ENCODE measurements around the gene APBA2. TPM values are rescaled to one million over a fixed set of nuclear protein-coding genes. Genes with fewer than 3 reads are reported as not detected.
"Not testable (repeated sequence)": the region's sequence is repeated elsewhere in the genome, so short reads cannot be mapped to it uniquely, and the experiment has no call there.

The APBA2 gene
- total RNA-seq, result 10 to 100 TPM in 1 of 4 donors, 1 to 10 TPM in 3; 7.2 to 33.8 (median 8.8) TPM

DNA sequence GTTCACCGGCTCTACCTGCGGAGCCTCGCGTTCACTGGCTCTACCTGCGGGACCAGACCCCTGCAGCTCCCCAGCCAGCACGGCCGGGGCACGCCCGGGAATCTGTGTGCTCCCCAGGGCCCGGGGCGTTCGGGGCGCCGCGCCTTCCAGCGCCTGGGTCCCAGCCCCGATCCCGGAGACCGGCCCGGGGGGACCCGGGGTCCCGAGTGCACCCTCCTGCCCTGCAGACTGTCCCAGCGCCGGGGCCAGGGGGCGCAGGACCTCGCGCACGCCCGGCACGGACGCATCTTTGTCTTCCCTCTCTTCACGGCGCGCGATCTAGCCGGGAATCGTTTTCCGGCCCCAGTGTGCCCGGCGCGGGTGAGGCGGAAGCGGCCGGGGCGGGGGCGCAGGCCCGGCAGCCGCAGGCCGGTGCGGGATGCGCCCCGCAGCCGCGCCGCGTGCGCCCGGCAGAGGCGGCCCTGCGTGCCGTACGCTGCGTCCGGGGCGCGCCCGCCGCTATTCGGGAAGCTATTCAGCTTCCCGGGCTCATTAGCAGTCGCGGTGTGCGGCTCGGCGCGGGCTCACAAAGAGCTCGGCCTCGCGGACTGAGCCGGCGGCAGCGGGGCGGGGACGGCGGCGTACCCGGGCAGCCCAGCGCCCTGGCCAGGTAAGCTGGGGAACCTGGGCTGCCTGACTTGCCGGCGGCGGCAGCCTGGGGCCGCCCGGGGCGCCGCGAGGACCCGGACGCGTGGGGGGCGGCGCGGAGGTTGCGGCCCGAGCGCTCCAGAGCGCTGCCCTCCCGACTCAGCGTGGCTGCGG lies at the start of gene APBA2:
APBA2 (plus strand) TSS at position 345 of the 801 bp plus-strand sequence. CDS start 167,911 bp downstream, outside the sequence.
- Histone ChIP-seq H3K27me3 (peaks cover 0 to 7% of the 10 kb centered on the region in 2 donors), H3K36me3 (no peaks in the 10 kb centered on the region), H3K27ac (peak within 1 kb of the TSS in 3 of 4 donors; percentile 22 to 65 (median 43)), H3K4me1 (peaks cover 0 to 7% (median 0%) of the 10 kb centered on the region in 4 donors), H3K9me3 (no peaks in the 10 kb centered on the region), H3K4me3 (peak within 1 kb of the TSS; percentile 33 to 61 (median 53))
- no peak for DNase-seq
- TF ChIP-seq, protein P1, sequence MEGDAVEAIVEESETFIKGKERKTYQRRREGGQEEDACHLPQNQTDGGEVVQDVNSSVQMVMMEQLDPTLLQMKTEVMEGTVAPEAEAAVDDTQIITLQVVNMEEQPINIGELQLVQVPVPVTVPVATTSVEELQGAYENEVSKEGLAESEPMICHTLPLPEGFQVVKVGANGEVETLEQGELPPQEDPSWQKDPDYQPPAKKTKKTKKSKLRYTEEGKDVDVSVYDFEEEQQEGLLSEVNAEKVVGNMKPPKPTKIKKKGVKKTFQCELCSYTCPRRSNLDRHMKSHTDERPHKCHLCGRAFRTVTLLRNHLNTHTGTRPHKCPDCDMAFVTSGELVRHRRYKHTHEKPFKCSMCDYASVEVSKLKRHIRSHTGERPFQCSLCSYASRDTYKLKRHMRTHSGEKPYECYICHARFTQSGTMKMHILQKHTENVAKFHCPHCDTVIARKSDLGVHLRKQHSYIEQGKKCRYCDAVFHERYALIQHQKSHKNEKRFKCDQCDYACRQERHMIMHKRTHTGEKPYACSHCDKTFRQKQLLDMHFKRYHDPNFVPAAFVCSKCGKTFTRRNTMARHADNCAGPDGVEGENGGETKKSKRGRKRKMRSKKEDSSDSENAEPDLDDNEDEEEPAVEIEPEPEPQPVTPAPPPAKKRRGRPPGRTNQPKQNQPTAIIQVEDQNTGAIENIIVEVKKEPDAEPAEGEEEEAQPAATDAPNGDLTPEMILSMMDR (IDR thresholded peaks at IDR 0.05), result no peak
- no peak for TF ChIP-seq POLR2A (IDR thresholded peaks at IDR 0.05)

DNA sequence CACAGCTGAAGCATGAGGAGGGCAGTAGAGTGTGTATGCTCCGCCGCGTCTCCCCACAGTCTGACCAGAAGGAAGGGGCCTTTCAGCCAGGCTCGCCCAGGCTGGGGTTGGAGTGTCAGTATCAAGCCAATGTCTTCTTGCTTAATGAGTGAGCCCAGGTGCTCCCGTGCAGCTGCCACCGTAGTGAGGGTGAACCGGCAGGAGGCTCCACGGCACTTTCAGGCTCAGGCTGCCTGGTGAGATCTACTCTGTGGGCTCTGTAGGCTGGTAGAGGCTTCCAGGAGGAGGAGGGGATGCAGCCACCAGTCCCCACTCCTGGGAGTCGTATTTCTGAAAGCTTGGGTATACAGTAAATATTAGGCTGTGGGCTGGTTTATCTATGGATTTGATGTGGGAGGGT lies 45.5 kb upstream of the APBA2 start:
- H3K4me1 ChIP-seq, H3K27me3 ChIP-seq, H3K4me3 ChIP-seq, DNase-seq, H3K9me3 ChIP-seq, H3K36me3 ChIP-seq, H3K27ac ChIP-seq: not testable (repeated sequence)

DNA sequence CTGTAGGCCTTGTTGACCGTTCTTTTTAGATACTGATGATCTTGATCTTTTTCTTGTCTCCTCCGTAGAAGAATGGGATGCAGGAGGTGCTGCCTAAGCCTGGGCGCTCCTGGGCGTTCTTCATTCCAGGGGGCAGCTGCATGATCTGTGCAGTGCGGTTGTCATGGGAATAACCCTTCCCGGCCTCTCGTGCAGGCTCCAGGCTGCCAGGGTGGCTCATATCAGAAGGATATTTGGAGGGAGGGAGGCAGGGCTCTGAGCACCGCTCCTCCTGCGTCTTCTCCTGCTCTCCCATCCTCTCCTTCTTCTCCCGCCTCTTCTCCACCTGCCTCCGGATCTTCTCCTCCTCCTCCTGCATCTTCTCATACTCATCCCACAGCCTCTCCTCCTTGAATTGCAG lies 43.6 kb upstream of the APBA2 start:
- H3K27ac ChIP-seq, H3K36me3 ChIP-seq, DNase-seq, H3K9me3 ChIP-seq, H3K4me1 ChIP-seq, H3K27me3 ChIP-seq, H3K4me3 ChIP-seq: not testable (repeated sequence)

DNA sequence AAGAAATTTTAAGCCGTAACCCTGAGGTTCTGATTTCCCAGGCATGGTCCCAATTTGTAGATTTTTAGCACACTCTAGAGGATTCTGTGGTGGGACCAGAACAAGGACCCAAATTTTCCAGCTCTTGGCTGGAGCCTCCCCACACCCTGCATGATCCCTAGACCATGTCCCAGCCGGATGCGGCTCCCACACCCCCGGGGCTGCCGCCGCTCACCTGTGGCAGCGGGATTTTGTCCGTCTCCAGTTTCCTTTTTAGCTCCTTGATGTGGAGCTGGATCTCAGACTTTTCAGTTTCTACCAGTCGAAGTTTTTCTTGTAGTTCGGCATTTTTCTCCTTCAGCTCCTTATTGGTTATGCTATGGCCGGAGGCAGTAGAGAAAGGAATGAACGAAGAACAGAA lies 42.3 kb upstream of the APBA2 start:
- not testable (repeated sequence) for H3K36me3 ChIP-seq, H3K4me3 ChIP-seq, H3K27ac ChIP-seq, H3K4me1 ChIP-seq, H3K27me3 ChIP-seq, H3K9me3 ChIP-seq, DNase-seq

DNA sequence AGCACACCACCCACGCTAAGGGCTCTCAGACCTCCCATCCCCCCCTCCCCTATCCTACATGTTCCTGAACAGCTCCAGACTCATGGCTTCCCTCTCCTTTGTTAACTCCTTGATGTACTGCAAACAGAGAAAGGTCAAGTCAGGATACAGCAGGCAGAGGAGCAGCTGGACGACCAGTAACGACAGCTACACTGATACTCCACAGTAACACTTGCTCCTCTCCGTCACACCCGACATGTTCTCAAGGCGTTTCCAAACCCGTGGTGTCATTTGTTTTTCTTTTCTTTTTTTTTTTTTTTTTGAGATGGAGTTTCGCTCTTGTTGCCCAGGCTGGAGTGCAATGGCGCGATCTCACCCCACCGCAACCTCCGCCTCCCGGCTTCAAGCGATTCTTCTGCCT lies 41.6 kb upstream of the APBA2 start:
- not testable (repeated sequence) for DNase-seq, H3K4me1 ChIP-seq, H3K27ac ChIP-seq, H3K9me3 ChIP-seq, H3K4me3 ChIP-seq, H3K27me3 ChIP-seq, H3K36me3 ChIP-seq

DNA sequence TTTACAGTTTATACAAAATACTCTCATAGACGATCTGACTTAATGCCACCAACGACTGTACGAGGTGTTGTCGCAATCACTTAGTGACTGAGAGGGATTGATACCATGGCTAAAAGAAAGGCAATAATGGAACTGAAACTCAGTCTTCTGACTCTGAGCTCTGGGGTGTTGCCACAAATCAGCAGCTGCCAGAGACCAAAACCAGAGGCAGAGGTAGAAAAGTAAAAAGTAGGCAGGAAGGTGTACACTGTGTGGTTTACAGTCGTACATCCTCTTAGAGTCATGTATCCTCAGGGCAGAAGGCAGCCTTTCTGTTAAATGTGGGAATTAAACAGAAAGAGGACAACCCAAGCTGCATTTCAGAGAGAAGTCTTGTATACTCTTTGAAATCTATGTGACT lies 38.5 kb upstream of the APBA2 start:
- not testable (repeated sequence) for H3K4me1 ChIP-seq, H3K4me3 ChIP-seq, H3K9me3 ChIP-seq, H3K36me3 ChIP-seq, H3K27ac ChIP-seq, H3K27me3 ChIP-seq, DNase-seq

DNA sequence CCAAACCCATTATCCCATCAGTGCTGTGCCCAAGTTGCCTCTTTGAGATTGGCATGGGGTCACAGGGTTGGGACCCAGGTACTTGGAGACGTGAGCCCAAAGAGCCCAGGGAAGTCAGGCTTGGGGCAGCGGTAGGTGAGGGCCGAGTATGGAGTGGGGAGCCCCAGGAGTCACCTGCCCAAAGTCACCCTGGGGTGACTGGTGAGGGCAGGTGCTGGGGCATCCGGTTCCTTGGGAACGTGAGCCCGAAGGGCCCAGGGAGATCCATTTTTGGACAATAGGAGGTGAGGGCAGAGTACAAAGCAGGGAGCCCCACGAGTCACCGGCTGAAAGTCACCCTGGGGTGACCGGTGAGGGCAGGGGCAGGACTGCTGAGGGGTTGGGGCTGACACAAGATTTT lies 37.8 kb upstream of the APBA2 start:
- DNase-seq, result not testable (repeated sequence)

DNA sequence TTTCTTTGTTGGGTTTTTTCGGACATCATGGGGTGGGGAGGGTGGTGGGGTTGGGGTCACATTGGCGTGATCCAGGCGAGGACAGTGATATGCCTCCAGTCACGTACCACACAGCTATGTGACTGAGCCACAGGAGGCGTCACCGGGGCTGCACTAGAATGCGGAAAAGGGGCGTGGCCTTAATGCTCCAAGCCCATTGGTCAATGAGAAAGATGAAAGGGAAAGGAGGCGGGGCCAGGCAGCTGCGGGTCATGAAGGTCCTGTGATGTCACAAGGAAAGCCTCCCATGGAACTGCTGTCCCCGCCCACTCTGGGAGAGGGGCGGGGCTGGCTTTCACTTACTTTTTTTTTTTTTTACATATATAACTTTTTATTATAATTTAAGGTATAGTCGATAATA lies 37.3 kb upstream of the APBA2 start, which contains the start of gene GOLGA6L7:
GOLGA6L7 (minus strand) TSS at position 124 of the 400 bp plus-strand sequence; CDS start at position 29, 95 bp downstream.
- not testable (repeated sequence) for H3K27ac ChIP-seq, H3K9me3 ChIP-seq, H3K27me3 ChIP-seq, H3K36me3 ChIP-seq, DNase-seq, H3K4me3 ChIP-seq, H3K4me1 ChIP-seq

More for the DNA sequence above, 37.8 kb upstream of the APBA2 start:
- H3K4me1 ChIP-seq, H3K27me3 ChIP-seq, H3K9me3 ChIP-seq, H3K4me3 ChIP-seq, H3K36me3 ChIP-seq, H3K27ac ChIP-seq: not testable (repeated sequence)

DNA sequence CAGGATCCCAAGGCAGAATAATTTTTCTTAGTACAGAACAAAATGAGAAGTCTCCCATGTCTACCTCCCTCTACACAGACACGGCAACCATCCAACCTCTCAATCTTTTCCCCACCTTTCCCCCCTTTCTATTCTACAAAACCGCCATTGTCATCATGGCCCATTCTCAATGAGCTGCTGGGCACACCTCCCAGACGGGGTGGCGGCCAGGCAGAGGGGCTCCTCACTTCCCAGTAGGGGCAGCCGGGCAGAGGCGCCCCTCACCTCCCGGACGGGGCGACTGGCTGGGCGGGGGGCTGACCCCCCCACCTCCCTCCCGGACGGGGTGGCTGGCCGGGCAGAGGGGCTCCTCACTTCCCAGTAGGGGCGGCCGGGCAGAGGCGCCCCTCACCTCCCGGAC lies 36.5 kb upstream of the APBA2 start:
- DNase-seq, H3K36me3 ChIP-seq, H3K9me3 ChIP-seq, H3K27me3 ChIP-seq, H3K27ac ChIP-seq, H3K4me1 ChIP-seq, H3K4me3 ChIP-seq: not testable (repeated sequence)

DNA sequence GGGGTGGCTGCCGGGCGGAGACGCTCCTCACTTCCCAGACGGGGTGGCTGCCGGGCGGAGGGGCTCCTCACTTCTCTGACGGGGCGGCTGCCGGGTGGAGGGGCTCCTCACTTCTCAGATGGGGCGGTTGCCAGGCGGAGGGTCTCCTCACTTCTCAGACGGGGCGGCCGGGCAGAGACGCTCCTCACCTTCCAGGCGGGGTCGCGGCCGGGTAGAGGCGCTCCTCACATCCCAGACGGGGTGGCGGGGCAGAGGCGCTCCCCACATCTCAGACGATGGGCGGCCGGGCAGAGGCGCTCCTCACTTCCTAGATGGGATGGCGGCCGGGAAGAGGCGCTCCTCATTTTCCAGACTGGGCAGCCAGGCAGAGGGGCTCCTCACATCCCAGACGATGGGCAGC lies 36.0 kb upstream of the APBA2 start:
- not testable (repeated sequence) for H3K4me3 ChIP-seq, H3K27ac ChIP-seq, DNase-seq, H3K27me3 ChIP-seq, H3K36me3 ChIP-seq, H3K4me1 ChIP-seq, H3K9me3 ChIP-seq

DNA sequence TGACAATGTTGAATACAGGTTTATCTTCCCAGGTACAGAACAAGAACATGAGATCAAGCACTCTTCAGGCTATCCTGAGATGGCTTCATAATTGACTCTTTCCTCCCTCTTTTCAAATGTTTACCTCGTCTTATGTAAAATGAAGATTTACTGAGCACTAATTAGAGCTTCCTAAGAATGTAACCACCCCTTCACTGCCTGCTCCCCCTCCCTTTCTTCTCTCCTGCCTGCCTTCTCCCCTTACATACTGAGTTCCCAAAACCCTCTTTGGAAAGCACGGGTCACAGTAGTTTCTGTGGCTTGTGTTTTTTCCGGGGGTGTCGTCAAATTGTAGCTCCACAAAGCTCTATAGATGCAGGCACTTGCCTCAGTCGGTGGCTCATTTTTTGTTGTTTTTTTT lies 32.1 kb upstream of the APBA2 start:
- H3K9me3 ChIP-seq, H3K4me1 ChIP-seq, H3K36me3 ChIP-seq, H3K4me3 ChIP-seq, DNase-seq, H3K27me3 ChIP-seq, H3K27ac ChIP-seq: not testable (repeated sequence)

DNA sequence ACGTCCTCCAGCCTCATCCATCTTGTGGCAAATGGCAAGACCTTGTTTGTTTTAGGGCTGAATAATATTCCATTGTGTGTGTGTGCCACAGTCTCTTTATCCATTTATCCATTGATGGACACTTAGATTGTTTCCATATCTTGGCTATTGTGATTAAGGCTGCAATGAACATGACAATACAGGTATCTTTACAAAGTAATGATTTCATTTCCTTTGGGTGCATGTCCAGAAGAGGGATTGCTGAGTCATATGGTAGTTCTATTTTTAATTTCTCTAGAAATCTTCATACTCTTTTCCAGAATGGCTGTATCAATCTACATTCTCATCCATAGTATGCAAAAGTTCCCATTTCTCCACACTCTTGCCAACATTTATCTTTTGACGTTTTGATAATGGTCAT lies 31.2 kb upstream of the APBA2 start:
- not testable (repeated sequence) for H3K27ac ChIP-seq, H3K4me3 ChIP-seq, H3K4me1 ChIP-seq, H3K9me3 ChIP-seq, H3K27me3 ChIP-seq, DNase-seq, H3K36me3 ChIP-seq
